ENCODE results near the gene CEACAM1.
A peak's percentile ranks its signal among the peaks of the same experiment; 100 is the strongest.

CEACAM1 gene

GRCh38 chr19:42472402-42473147 is 55.7 kb downstream of the CEACAM1 start:
- no peak for TF ChIP-seq CTCF (IDR thresholded peaks at IDR 0.05; ENCODE audit: borderline replicate concordance, insufficient read depth, low read depth, low read length)
- H3K4me3 ChIP-seq (ENCODE audit: low read depth, low read length), result no peak overlapping the region

- no peak overlapping the region for H3K4me3 ChIP-seq (ENCODE audit: low read depth, low read length)
- no peak for TF ChIP-seq CTCF (IDR thresholded peaks at IDR 0.05; ENCODE audit: borderline replicate concordance, insufficient read depth, low read depth, low read length)
These were observed 56.6 kb downstream of the CEACAM1 start for GRCh38 chr19:42471554-42472249.

GRCh38 chr19:42469311-42470235 is 58.7 kb downstream of the CEACAM1 start:
- TF ChIP-seq CTCF (IDR thresholded peaks at IDR 0.05; ENCODE audit: borderline replicate concordance, insufficient read depth, low read depth, low read length), result no peak
- H3K4me3 ChIP-seq (ENCODE audit: low read depth, low read length), result no peak overlapping the region

- H3K4me3 ChIP-seq (ENCODE audit: low read depth, low read length), result no peak overlapping the region
- TF ChIP-seq CTCF (IDR thresholded peaks at IDR 0.05; ENCODE audit: borderline replicate concordance, insufficient read depth, low read depth, low read length), result no peak
These were observed 59.9 kb downstream of the CEACAM1 start for GRCh38 chr19:42468273-42468796.

- H3K4me3 ChIP-seq (ENCODE audit: low read depth, low read length), result no peak overlapping the region
- no peak for TF ChIP-seq CTCF (IDR thresholded peaks at IDR 0.05; ENCODE audit: borderline replicate concordance, insufficient read depth, low read depth, low read length)
These were observed 61.0 kb downstream of the CEACAM1 start for GRCh38 chr19:42467183-42467760.

GRCh38 chr19:42466521-42467182 is 61.6 kb downstream of the CEACAM1 start:
- TF ChIP-seq CTCF (IDR thresholded peaks at IDR 0.05; ENCODE audit: borderline replicate concordance, insufficient read depth, low read depth, low read length), result no peak
- peak overlapping the region; percentile 10 for H3K4me3 ChIP-seq (ENCODE audit: low read depth, low read length)
